Activated CD4-positive, alpha-beta T cell treated with anti-CD3 and anti-CD28 coated beads, Interleukin-10, Interleukin-2, amounts not matched to agents 100 ng/mL and 50 ng/mL, durations not matched to agents 16 hours and 8 hours (primary cell): ENCODE data around the gene PRR7.

ENCODE experiments used
- DNase-seq: peaks from one replicate; pipeline ENCODE4 v3.0.0-alpha.2; 2020

PRR7 gene

GRCh38 chr5:177425196-177425800, 21.3 kb upstream of the PRR7 start:
- DNase-seq, result no peak

GRCh38 chr5:177425801-177426565, 20.6 kb upstream of the PRR7 start:
- peak; percentile 100 for DNase-seq

- DNase-seq, result peak; percentile 77
Measured at GRCh38 chr5:177426566-177427210, 19.9 kb upstream of the PRR7 start, which contains the start of gene GRK6. Gene GRK6, plus strand, starts transcription at chr5:177426676. Its CDS starts 170 bp downstream, at chr5:177426846.

- DNase-seq, result no peak
Measured at GRCh38 chr5:177427211-177427822, 19.3 kb upstream of the PRR7 start.

GRCh38 chr5:177427919-177428573, 18.6 kb upstream of the PRR7 start:
- DNase-seq, result peak; percentile 65

GRCh38 chr5:177428574-177429217, 17.9 kb upstream of the PRR7 start:
- DNase-seq, result no peak

GRCh38 chr5:177429248-177430040, 17.2 kb upstream of the PRR7 start:
- DNase-seq, result peak; percentile 95

GRCh38 chr5:177430140-177430951, 16.3 kb upstream of the PRR7 start:
- no peak for DNase-seq

GRCh38 chr5:177430972-177431316, 15.7 kb upstream of the PRR7 start:
- DNase-seq, result peak; percentile 37

GRCh38 chr5:177431317-177432142, 15.1 kb upstream of the PRR7 start:
- DNase-seq, result peak; percentile 93

- DNase-seq, result no peak
Measured at GRCh38 chr5:177432143-177432838, 14.3 kb upstream of the PRR7 start.

- no peak for DNase-seq
Measured at GRCh38 chr5:177432839-177433657, 13.6 kb upstream of the PRR7 start.

GRCh38 chr5:177433658-177434217, 12.9 kb upstream of the PRR7 start:
- DNase-seq, result no peak

GRCh38 chr5:177434437-177434836, 12.2 kb upstream of the PRR7 start:
- DNase-seq, result peak; percentile 83

- DNase-seq, result no peak
Measured at GRCh38 chr5:177434942-177435738, 11.5 kb upstream of the PRR7 start.

- no peak for DNase-seq
Measured at GRCh38 chr5:177435847-177436536, 10.6 kb upstream of the PRR7 start.
